HG03103 (cell line): ENCODE measurements around the gene TMEM248.
"Not testable (repeated sequence)": the region's sequence is repeated elsewhere in the genome, so short reads cannot be mapped to it uniquely, and the experiment has no call there.

Source experiments
- ATAC-seq: cut with Tn5 transposase; IDR thresholded peaks from one replicate; pipeline ENCODE4 v1.9.1; 2021; ENCODE audit warnings: low read depth; ENCODE audit not compliant: unreplicated experiment

The TMEM248 gene

DNA sequence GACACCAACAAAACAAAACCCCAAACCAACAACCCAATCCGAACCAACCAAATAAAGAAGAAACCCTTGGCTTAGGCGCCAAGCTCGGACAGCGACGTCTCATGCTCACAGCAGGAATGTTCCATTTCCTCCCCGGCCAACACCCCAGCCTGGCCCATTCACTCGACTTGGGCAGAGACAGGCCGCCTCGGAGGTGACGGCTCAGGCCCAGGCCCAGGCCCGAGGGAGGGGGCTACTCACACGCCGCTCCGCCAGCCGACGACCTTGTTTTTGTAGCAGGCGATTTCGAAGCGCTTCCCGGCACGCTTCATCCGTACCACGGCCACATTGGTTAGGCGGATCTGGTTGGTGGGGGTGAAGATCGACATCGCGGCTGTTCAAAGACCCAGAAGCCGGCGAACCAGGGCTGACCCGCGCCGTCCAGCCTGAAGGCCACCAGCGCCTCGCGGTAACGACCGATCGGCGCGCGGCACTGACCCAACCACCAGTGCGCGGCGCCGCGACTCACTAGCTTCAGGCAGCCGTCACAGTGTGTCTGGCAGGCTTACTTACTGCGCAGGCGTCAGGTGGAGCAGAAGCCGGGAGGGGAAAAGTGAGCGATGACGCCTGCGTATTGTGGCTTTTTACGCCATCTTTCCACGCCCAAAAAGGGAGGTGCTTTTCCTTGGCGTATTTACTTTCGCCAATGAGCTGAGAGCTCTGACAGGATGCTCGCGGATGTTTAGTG lies 74.2 kb downstream of the TMEM248 start, which contains the start of gene SBDS:
TSS of gene SBDS (minus strand) at position 537 of the 727 bp plus-strand sequence. CDS start at position 368, 169 bp downstream.
- ATAC-seq, result peak; percentile 49

DNA sequence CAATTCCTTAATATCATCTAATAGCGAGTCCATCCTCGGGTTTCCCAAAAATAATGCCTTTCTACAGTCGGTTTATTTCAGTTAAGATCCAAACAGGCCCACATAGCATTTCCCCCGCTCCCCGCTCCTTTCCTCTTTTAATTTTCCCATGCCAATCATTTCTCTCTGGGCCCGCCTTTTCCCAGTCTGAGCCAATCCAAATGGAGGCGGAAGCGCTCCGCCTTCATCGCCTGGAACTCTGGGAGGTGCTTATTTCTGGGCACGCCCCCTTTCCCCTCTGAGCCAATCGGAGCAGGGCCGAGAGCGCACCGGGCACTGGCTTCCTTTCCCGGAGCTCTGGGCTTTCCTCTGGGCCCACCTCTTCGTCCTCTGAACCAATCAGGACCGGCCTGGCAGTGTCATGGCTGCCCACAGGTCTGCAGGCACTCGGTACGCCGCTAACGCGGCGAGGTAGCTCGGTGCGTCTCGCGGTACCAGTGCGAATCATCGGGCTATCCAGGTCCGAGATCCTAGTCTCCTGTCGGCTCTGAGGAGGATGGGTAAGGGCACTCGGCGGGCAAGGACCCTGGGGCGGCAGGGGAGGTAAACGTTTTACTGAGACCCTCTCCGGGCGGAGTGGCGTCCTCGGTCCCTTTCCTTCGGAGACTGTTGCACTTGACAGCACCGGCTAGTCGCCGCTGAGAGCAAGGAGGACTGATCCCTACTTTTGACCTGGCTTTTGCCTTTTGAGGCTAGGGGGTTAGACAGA lies 75.6 kb downstream of the TMEM248 start, which contains the start of gene TYW1:
TSS of gene TYW1 (plus strand) at position 390 of the 748 bp plus-strand sequence. CDS start at position 536, 146 bp downstream.
- peak; percentile 89 for ATAC-seq

DNA sequence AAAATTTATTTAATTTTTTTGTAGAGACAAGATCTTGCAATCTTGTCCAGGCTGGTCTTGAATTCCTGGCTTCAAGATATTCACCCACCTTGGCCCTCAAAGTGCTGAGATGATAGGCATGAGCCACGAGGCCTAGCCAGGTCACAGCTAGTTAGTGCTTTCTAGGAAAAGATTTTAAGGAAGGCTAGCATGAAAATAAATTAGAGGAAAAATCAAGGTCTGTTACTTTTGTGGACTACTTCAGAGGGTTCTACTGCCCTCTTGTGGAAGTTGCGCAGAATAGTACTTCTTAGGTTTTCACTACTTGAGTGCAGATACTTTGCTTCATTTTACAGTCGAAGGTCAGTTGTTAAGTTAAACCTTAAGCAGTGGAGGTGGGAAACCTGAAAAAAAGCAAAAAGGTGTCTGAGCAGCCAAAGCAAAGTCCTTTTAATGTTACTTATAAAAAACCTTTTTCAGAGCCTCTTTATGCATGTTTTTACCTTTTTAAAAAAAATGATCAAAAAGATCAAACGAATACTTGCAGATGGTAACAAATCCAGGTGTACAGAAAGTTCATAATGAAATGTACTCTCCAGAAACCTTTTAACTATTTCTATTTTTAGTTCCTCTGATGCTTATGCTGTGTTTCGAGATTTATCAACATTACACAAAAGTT lies 79.7 kb downstream of the TMEM248 start:
- ATAC-seq, result not testable (repeated sequence)

DNA sequence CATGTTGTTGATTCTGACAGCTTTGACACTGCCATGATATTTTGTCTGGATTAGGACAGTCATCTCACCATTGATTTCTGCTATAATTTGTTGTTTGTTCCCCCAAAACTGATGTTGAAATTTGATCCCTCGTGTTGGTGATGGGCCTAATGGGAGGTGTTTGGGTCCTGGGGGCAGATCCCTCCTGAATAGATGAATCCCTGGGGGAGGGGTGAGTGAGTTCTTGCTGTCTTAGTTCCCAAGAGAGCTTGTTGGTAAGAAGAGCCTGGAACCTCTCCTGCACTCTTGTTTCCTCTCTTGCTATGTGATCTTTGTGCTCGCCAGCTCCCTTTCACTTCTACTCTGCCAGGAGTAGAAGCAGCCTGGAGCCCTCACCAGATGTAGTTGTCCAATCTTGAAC lies 83.1 kb downstream of the TMEM248 start:
- not testable (repeated sequence) for ATAC-seq

DNA sequence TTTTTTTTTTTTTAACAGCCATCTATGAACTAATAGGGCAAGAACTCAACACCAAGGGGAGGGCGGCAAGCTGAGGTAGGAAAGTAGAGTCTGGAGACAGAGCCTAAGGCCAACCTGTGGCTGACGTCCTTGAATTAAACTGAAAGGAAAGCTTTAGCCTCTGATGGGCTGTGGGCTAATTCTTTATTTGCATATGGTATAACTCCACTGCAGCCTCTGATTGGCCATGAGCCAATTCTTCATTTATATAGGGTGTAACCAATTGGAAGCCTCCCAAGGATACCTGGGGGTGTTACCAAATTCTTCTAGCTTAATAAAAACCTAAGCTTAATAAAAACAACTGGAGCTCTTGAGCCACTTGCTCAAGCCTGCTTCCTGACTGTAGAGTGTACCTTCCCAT lies 85.9 kb downstream of the TMEM248 start:
- no peak for ATAC-seq
